Activated T-cell treated with anti-CD3 and anti-CD28 coated beads, Interleukin-2, amount 50 U/mL, for 24 hours (primary cell): ENCODE measurements around the gene IQGAP1.

ENCODE experiments used
- DNase-seq: peaks from one replicate; pipeline ENCODE4 v3.0.0-alpha.2; 2020
- H3K27ac Mint-ChIP-seq: 2 replicates; pipeline ENCODE4 v1.8.0; 2020; ENCODE audit warnings: mild to moderate bottlenecking, mixed read lengths
- H3K27me3 Mint-ChIP-seq: 2 replicates; pipeline ENCODE4 v1.8.0; 2020; ENCODE audit warnings: mixed read lengths
- H3K36me3 Mint-ChIP-seq: 2 replicates; pipeline ENCODE4 v1.8.0; 2020; ENCODE audit warnings: low read depth, mixed read lengths
- H3K4me1 Mint-ChIP-seq: 2 replicates; pipeline ENCODE4 v1.8.0; 2020; ENCODE audit warnings: low read depth, mixed read lengths
- H3K4me3 Mint-ChIP-seq: 2 replicates; pipeline ENCODE4 v1.8.0; 2020; ENCODE audit warnings: mild to moderate bottlenecking, moderate library complexity, mixed read lengths
- H3K9me3 Mint-ChIP-seq: 2 replicates; pipeline ENCODE4 v1.8.0; 2020; ENCODE audit warnings: mixed read lengths

Gene IQGAP1

DNA sequence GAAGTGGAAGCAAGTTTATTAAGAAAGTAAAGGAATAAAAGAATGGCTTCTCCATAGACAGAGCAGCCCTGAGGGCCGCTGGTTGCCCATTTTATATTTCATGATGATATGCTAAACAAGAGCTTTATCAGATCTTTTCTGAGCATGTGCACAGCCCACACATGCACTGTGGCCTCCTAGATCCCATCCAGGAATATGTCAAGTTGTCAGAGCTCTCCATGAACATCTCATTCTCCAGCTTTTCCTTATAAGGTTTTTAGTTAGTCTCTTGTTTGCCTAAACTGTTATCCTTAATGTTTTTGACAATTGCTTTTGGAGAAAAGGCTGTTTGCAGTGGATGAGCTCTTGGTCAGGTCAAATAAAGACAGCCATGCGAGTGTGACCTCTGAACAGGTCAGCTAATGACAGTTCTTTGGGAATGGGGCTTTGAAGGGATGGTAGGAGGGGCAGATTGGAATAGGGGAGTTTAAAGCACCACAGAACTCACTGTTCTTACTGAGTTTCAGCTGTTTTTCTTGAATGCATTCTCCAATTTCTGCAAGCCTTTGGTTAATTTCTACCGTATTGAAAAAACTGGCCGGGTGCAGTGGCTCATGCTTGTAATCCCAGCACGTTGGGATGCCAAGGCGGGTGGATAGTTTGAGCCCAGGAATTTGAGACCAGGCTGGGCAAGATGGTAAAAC is 72.2 kb downstream of the IQGAP1 start:
- no peak for DNase-seq
- peaks cover 33% of the 10 kb centered on the region for H3K4me1 Mint-ChIP-seq
- no peak overlapping the region for H3K27ac Mint-ChIP-seq
- H3K36me3 Mint-ChIP-seq: peaks cover 87% of the 10 kb centered on the region
- H3K27me3 Mint-ChIP-seq: no peaks in the 10 kb centered on the region
- no peaks in the 10 kb centered on the region for H3K9me3 Mint-ChIP-seq
- no peak overlapping the region for H3K4me3 Mint-ChIP-seq

DNA sequence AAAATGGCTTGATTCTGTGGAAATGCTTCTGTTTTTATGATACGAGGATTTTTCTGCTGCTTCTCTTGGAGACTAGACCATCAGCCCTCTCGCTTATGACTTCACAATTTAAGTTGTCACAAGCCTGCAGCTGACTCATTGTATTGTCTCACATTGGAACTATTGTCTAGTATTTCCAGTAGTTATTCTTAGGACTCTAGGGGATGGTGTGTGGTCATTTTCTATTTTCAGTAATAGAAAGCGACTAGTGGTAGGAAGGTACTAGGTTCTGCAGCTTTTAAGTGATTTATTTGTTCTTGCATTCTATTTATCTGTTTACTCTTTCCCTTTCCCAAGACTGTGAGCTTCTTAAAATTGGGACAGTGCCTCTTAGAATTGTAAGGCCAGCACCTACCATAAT is 75.3 kb downstream of the IQGAP1 start:
- Mint-ChIP-seq H3K4me3 (no peak overlapping the region), H3K4me1 (peaks cover 32% of the 10 kb centered on the region), H3K27me3 (no peaks in the 10 kb centered on the region), H3K9me3 (no peaks in the 10 kb centered on the region), H3K27ac (peak overlapping the region; percentile 38), H3K36me3 (peaks cover 90% of the 10 kb centered on the region)
- no peak for DNase-seq

DNA sequence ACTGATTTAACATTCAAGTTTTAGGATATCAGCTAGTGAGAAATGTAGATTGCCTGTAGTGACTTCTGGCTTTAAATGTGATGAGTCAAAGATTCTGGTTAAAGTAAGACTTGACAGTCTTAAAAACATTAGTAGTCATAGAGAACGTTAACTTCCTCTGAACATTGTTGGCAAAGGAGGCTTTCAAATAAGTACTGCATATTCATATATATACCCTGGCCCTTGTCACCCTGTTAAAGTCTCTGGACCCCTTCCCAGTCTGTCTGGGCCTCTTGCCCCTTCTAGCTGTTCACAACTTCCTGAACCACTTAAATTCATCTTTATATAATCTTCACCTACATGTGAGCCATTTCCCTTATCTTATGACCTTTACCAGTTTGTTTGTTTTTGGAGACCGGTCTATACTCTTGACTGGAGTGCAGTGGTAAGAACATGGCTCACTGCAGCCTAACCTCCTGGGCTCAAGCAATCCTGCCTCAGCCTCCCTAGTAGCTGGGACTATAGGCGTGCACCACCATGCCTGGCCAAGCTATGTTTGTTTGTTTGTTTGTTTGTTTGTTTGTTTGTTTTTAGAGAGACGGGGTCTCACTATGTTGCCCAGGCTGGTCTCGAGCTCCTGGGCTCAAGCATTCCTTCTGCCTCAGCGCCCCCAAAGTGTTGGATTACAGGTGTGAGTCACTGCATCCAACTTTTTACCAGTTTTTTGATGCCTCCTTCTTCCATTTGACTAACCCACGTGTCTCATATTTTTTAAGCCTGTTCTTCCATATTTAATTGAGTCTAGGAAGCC is 77.3 kb downstream of the IQGAP1 start:
- Mint-ChIP-seq H3K36me3 (peaks cover 90% of the 10 kb centered on the region), H3K9me3 (no peaks in the 10 kb centered on the region), H3K27ac (peak overlapping the region; percentile 63), H3K4me3 (no peak overlapping the region), H3K4me1 (peaks cover 34% of the 10 kb centered on the region), H3K27me3 (no peaks in the 10 kb centered on the region)
- DNase-seq: no peak

DNA sequence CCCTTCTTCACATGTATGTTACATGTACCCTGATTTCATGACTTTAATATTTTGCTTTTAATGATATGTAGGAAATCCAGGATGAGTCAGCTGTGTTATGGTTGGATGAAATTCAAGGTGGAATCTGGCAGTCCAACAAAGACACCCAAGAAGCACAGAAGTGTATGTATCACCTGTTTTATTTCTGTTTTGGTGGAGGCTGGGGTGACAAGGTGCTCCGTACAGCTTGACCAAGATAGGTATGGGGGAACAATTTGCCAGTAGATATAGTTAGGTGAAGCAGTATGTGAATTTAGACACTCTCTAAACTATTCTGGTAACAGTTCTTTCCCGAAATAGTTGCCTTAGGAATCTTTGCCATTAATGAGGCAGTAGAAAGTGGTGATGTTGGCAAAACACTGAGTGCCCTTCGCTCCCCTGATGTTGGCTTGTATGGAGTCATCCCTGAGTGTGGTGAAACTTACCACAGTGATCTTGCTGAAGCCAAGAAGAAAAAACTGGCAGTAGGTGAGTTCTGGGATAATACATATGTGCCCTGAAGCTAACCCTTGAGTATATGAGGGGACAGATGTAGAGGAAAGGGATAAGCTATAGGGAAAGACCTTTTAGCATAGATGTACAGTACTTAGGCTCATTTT is 78.0 kb downstream of the IQGAP1 start:
- Mint-ChIP-seq H3K9me3 (no peaks in the 10 kb centered on the region), H3K36me3 (peaks cover 92% of the 10 kb centered on the region), H3K4me3 (no peak overlapping the region), H3K27ac (no peak overlapping the region), H3K4me1 (peaks cover 40% of the 10 kb centered on the region), H3K27me3 (no peaks in the 10 kb centered on the region)
- no peak for DNase-seq

DNA sequence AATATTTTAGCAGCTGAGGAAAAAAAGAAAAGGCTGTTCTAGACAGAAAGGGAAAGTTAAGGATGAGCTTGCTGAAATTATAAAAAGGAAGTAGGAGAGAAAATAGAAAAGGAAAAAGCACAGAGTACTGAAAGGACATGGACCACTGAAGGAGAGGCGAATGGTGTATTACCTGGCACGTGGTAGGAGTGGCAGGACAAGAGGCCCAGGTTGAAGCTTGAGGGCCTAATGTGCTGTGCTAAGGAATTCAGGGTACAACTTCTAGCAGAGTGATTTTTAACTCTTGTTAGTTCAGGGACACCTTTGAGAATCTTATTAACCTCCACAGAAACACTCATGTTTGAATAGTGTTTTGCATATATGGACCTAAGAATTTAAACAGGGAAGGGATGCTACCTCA is 81.7 kb downstream of the IQGAP1 start:
- Mint-ChIP-seq H3K9me3 (no peaks in the 10 kb centered on the region), H3K27me3 (no peaks in the 10 kb centered on the region), H3K27ac (peak overlapping the region; percentile 70), H3K36me3 (peaks cover 95% of the 10 kb centered on the region), H3K4me3 (no peak overlapping the region), H3K4me1 (peaks cover 23% of the 10 kb centered on the region)
- DNase-seq: no peak

DNA sequence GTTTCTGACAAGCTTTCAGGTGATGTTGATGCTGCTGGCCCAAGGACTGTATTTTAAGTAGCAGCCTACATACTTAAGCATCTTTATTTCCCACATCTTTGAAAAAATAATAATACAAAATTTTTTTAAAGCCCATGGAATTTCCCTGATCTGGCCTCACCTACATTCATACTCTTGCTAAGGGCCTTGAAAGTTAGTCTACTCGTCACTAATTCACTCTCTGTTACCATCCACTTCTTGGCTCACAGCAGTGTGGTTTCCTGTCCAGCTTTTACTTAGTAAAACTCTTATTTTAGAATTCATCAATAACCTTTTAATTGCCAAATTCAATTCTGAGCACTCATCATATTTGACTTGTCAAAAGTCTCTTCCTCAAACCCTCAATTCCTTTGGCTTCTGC is 82.4 kb downstream of the IQGAP1 start:
- peaks cover 16% of the 10 kb centered on the region for H3K4me1 Mint-ChIP-seq
- H3K36me3 Mint-ChIP-seq: peaks cover 93% of the 10 kb centered on the region
- DNase-seq: no peak
- H3K9me3 Mint-ChIP-seq: no peaks in the 10 kb centered on the region
- H3K4me3 Mint-ChIP-seq: no peak overlapping the region
- peak overlapping the region; percentile 70 for H3K27ac Mint-ChIP-seq
- H3K27me3 Mint-ChIP-seq: no peaks in the 10 kb centered on the region

DNA sequence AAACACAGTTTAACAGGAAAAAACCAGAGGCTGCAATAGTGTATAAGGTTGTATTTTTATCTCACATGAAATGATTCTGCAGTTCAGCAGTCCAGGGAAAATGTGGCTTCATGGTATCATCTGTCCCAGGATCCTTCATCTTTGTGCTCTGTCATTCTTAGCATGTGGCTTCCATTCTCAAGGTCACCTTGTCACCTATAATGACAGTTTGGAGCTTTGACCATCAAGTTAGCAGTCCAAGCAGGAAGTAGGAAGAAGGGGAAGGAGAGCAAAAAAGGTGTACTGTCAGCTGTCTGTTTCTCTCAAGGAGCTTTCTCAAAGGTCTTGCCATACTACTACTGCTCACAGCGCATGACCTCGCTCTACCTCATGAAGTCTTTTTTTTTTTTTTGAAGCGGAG is 83.1 kb downstream of the IQGAP1 start:
- Mint-ChIP-seq H3K27ac (peak overlapping the region; percentile 28), H3K36me3 (peaks cover 91% of the 10 kb centered on the region), H3K27me3 (no peaks in the 10 kb centered on the region), H3K4me3 (no peak overlapping the region), H3K4me1 (peaks cover 16% of the 10 kb centered on the region), H3K9me3 (no peaks in the 10 kb centered on the region)
- no peak for DNase-seq

DNA sequence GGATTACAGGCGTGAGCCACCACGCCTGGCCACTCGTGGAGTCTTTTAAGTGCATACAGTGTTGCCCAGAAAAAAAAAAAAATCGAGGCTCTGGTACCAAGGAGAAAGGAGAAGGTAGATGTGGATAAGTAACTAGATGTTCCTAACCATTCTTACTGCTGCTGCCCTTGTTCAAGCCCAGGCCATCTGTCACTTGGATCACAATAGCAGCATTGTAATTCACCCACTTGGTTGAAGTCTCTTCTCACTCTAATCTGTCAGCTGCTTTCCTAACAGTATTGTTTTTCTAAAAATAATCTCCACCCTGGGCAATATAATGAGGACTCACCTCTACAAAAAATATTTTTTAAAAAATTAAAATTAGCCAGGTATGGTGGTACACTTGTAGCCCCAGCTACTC is 83.7 kb downstream of the IQGAP1 start:
- H3K9me3 Mint-ChIP-seq: no peaks in the 10 kb centered on the region
- H3K27ac Mint-ChIP-seq: no peak overlapping the region
- no peaks in the 10 kb centered on the region for H3K27me3 Mint-ChIP-seq
- H3K4me3 Mint-ChIP-seq: no peak overlapping the region
- DNase-seq: no peak
- H3K36me3 Mint-ChIP-seq: peaks cover 91% of the 10 kb centered on the region
- peaks cover 16% of the 10 kb centered on the region for H3K4me1 Mint-ChIP-seq

DNA sequence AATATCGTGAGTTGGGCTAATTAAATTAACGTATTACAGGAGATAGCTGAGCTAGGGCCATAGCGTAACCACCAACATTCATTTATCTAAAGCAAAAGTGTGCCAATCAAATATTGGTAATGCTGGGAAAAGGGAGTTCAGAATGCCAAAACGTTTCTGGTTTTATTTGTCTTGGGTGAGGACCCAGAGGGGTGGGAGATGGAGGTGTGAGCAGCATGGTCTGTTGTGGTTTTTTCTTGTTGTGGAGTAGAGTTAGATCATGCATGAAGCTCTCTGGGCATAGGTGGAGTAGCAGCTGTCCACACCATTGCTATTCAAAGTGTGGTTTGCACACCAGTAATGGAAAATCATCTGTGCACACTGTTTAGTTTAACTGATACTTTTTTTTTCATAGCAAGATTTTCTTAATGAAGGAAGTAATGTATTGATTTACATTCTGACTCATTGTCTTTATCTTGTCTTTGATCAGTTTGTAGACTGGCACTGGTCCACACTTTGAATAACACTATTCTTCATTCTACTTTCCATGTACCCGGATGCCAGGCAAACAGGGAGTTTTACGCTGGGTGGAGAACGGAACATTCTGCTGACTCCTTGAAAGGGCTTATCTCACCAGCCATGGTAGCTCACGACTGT is 90.9 kb downstream of the IQGAP1 start:
- no peak for DNase-seq

DNA sequence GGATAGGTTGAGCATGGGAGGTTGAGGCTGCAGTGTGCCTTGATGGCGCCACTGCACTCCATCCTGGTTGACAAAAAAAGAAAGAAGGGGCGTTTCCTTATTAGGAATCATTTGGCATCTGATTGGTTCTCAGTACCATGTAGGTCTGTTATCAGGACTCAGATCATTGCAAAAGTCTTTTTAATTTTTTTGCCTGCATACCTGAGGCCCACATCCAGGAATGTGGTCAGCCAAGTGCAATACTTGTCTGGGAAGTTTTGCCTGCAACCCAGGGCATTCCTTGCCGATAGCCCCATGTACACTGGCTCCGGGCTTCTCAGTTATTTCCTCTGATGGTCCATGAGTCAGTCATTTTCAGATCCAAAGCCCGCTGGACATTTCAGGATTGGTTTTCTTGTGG is 91.6 kb downstream of the IQGAP1 start:
- H3K4me3 Mint-ChIP-seq: no peak overlapping the region
- H3K4me1 Mint-ChIP-seq: peaks cover 32% of the 10 kb centered on the region
- no peaks in the 10 kb centered on the region for H3K9me3 Mint-ChIP-seq
- no peak overlapping the region for H3K27ac Mint-ChIP-seq
- H3K36me3 Mint-ChIP-seq: peaks cover 91% of the 10 kb centered on the region
- no peaks in the 10 kb centered on the region for H3K27me3 Mint-ChIP-seq
- DNase-seq: no peak

More for the DNA sequence above, 90.9 kb downstream of the IQGAP1 start:
- H3K27me3 Mint-ChIP-seq: no peaks in the 10 kb centered on the region
- peak overlapping the region; percentile 60 for H3K27ac Mint-ChIP-seq
- H3K4me1 Mint-ChIP-seq: peaks cover 32% of the 10 kb centered on the region
- no peak overlapping the region for H3K4me3 Mint-ChIP-seq
- peaks cover 91% of the 10 kb centered on the region for H3K36me3 Mint-ChIP-seq
- H3K9me3 Mint-ChIP-seq: no peaks in the 10 kb centered on the region

DNA sequence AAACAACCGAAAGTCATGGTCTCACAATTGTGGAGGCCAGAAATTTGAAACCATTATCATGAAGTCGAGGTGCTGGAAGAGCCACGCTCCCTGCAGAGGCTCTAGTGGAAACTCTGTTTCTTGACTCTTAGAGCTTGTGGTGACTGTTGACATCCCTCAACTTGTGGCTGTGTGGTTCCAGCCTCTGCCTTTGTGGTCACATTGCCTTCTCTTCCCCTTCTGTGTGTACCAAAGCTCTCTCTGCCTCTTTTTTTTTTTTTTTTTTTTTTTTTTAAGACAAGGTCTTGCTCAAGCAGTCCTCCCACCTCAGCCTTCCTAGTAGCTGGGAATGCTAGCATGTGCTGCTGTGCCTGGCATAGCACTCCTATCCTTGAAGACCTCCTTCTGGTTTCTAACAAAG is 93.0 kb downstream of the IQGAP1 start:
- Mint-ChIP-seq H3K36me3 (peaks cover 95% of the 10 kb centered on the region), H3K4me1 (peaks cover 32% of the 10 kb centered on the region), H3K4me3 (no peak overlapping the region), H3K27ac (peak overlapping the region; percentile 41), H3K27me3 (no peaks in the 10 kb centered on the region), H3K9me3 (no peaks in the 10 kb centered on the region)
- DNase-seq: no peak

DNA sequence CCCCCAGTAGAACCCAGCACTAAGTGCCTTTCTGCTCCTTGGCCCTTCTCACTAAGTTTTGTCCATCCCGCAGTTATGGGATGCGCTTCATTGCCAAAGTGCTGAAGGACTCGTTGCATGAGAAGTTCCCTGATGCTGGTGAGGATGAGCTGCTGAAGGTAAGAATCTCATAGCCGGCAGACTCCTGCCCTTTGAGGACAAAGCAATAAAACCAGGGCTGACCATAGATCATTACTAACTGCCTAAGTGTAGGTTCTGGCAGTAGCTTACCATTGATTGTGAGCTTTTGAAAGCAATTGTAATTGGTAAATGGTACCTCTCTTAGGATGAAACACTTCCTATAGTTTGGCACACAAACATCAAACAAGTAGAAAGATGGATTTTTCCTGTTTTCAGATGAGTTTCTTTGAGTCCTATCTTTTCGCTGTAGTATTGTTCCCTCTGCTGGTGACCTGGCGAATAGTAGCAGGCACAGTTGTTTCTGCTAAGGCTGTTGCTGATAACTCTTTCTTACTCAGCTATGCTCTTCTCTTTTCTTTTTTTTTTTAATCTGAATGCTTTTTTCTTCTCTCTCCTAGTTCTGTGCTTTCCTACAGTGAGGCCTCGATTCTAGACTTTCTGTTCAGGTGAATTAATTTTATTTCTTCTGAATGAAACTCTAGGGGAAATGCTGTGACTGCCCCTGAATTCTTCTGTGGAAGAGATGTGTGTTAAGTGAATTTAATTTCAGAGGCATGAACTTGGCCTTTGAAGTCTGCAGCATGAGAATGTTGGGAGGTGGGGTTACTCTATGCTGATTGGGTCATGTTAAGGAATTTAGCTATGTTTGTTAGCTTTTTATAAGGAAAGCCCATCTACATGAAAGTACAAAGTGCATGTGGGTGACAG is 94.3 kb downstream of the IQGAP1 start:
- Mint-ChIP-seq H3K36me3 (peaks cover 95% of the 10 kb centered on the region), H3K4me3 (no peak overlapping the region), H3K4me1 (peaks cover 31% of the 10 kb centered on the region), H3K27me3 (no peaks in the 10 kb centered on the region), H3K9me3 (no peaks in the 10 kb centered on the region), H3K27ac (no peak overlapping the region)
- peak; percentile 48 for DNase-seq

DNA sequence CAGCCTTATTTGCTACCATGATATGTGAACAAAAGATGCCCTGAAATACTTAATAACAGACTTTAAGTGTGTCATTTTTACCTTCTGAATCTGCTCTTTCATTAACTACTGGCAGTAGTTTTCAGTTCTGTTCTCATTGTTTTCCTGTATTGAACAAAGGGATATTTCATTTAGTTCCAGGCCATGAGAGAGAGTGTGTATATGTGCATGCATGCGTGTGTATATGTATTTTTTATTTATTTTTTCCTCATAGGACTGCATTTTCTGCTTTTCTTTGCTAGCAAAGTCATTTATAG is 94.9 kb downstream of the IQGAP1 start:
- no peak for DNase-seq
- Mint-ChIP-seq H3K36me3 (peaks cover 93% of the 10 kb centered on the region), H3K27ac (no peak overlapping the region), H3K27me3 (no peaks in the 10 kb centered on the region), H3K9me3 (no peaks in the 10 kb centered on the region), H3K4me3 (no peak overlapping the region), H3K4me1 (peaks cover 30% of the 10 kb centered on the region)

DNA sequence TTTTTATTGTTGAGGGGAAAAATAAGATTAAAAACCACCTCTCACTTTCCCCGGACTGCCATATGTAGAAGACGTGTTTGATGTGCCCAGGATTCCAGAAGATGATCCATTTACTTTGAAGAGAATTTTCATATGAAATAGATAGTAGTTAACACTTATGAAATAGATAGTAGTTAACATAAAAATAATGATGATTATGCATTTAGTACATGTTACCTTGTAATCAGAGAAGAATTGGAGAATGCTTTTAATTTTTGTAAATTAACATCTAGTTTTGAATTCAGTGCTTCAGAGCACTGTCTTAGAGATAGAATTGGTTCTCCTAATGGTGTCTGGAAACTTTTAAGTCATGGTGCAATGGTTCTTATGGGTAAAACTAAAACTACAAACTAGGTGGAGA is 95.6 kb downstream of the IQGAP1 start:
- no peak for DNase-seq
- Mint-ChIP-seq H3K36me3 (peaks cover 92% of the 10 kb centered on the region), H3K4me1 (peaks cover 26% of the 10 kb centered on the region), H3K27ac (no peak overlapping the region), H3K4me3 (no peak overlapping the region), H3K9me3 (no peaks in the 10 kb centered on the region), H3K27me3 (no peaks in the 10 kb centered on the region)
